Activated CD4-positive, CD25-positive, alpha-beta regulatory T cell treated with anti-CD3 and anti-CD28 coated beads, Interleukin-2, amount 50 U/mL, for 24 hours (primary cell): ENCODE results near the gene NDUFB11.

Source experiments
- ATAC-seq, 2 donors: fragments of 150-1000 bp; cut with Tn5 transposase; one replicate each; pipeline ENCODE4 v1.10.0; 2021; ENCODE audit warnings: mild to moderate bottlenecking in 1 of 2, moderate library complexity in 1 of 2

The NDUFB11 gene

DNA sequence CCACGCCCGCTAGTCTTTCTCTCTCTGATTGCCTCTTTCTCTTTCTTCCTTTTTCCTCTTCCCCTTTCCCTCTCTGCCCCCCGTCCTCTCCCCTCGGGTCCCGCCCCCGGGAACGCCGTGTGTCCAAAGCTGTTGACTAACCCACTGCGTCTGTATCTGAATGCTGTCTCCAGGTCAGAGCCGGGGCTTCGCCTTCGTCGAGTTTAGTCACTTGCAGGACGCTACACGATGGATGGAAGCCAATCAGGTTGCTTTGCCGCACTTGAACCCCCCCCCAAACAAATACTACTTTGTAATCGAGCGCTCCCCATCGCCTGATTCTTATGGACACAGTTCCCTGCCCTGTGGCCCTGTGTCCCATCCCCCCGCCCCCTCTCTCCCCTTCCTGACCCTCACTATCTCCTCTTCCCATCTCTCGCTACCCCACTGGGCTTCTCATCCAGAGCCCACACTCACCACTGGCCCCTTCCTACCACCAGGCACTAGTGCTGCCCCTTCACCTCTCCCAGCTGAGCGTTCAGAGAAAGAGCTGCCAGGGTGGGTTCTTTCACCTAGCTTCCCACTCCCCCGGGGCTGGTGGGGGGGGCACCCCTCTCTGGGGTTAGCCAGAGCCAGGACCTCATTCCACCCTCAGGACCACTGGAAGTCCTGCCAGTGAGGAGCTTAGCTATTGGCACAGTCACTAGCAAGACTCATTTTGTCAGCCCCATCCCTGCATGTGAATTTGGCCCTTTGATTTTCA is 30.5 kb upstream of the NDUFB11 start:
- no peak for ATAC-seq

DNA sequence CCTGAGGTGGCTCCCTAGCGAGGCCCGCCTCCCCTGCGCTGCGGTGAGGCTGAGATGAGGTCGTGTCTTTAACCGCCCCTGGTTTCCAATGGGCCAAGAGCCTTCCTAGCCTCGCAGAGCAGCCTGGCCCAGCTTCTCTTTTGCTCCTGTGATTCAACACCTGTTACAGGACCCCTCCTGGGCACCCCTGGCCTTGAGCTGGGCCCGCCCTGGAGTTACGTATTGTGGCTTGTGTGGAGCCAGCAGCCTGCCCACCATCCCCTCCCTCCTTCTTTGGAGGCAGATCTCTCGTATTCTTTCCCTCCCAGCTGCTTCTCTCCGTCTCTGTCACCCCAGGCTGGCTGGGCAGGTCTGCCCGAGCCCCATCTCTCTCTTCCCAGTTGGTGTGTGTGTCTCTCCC is 29.9 kb upstream of the NDUFB11 start:
- ATAC-seq, result no peak

DNA sequence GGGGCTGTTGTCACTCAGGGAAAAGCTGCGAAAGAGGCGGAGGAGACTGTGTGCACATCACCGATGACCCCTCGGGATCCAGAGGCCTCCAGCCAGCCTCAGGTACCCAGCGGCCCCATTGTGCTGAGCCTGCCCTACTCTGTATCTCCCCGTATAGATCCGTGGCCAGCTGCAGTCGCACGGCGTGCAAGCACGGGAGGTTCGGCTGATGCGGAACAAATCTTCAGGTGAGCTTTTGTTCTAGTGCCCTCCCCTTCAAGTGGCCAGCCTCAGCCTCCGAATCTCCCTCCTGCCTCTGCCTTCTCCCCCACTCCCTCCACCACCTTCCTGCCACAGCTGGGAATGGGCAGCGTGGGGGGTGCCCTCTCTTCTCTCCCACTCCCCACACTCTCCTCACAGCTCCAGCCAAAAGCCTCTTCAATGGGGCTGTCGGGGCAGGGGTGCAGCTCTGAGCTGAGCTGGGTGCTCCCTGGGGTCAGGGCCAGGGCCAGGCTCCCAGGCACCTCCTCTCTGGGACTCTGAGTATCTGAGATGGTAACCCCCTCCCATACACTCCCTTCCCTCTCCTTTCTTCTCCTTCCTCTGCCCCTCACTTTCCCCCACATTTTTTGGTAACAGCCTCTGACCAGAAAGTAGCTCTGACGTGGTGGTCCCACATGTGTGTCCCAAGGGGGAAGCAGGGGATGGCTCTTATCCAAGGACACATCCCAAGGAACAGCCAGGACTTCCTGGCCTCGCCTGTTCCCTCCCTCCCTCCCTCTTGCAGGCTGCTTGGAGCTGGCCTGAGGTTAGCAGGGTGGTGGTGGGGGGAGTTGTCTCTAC is 28.7 kb upstream of the NDUFB11 start:
- ATAC-seq, result no peak

DNA sequence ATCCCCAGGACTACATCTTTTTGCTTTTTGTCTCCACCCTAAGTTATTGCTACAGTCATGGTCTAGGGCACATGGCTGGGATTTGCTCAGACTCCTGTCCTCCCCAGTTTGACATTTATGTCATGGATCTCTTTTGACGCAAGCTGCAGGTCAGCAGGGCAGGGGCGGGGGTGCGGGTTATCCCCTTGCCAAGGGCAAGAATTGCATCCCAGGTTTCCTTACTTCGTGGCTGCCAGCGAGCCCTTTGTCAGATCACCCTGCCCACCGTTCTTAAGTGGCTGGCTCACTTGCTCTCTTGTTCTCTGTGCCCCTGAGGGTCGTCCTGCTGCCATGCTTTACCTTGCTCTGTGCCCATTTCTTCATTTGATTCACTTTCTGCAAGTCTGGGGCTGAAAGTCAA is 28.0 kb upstream of the NDUFB11 start:
- ATAC-seq, result no peak

DNA sequence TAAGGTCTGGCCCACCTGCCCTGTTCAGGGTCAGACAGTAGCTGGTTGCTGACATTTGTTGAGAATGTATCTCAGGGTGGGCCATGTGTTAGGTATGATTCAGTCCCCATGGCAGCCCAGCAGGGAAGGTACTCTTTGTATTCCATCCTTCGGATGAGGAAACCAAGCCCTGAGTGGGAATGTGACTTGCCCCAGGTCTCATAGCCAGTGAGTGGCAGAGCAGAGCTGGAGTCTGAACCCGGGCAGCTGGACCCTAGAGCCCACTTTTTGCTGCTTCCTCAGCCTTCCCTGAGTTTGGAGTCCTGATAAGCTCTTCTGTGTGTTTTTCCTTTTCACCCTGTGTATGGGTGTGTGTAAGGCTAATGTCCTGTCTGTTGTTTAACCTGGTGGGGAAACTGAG is 27.5 kb upstream of the NDUFB11 start:
- no peak for ATAC-seq

DNA sequence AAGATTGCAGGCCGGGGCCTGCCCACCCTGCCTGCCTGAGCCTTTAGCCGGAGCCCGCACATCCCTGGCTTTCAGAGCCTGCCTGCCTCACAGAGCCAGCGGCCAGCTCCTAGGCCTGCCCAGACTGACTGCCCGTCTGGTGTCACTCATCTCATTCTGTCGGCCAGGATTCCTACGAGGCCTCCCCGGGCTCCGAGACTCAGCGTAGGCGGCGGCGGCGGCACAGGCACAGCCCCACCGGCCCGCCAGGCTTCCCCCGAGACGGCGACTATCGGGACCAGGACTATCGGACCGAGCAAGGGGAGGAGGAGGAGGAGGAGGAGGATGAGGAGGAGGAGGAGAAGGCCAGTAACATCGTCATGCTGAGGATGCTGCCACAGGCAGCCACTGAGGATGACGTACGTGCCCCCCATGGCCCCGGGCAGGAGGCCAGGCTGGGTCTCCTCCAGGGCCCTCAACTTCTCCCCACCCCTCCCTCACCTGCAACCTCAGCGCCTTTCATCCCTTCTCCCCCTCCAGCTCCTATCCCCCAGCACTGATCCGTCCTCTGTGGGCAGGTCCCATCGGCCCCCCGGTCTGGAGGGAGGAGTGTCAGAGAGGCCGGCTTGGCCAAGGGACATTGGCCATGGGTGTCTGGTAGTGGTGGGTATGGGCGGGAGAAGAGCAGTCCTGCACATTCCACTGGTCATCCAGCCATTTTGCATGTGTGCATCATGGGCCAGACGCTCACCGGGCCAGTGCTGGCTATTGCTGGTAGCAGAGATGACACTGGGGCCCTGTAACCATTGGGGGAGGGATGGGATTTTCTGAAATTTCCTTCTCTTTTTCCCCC is 26.6 kb upstream of the NDUFB11 start:
- no peak for ATAC-seq

DNA sequence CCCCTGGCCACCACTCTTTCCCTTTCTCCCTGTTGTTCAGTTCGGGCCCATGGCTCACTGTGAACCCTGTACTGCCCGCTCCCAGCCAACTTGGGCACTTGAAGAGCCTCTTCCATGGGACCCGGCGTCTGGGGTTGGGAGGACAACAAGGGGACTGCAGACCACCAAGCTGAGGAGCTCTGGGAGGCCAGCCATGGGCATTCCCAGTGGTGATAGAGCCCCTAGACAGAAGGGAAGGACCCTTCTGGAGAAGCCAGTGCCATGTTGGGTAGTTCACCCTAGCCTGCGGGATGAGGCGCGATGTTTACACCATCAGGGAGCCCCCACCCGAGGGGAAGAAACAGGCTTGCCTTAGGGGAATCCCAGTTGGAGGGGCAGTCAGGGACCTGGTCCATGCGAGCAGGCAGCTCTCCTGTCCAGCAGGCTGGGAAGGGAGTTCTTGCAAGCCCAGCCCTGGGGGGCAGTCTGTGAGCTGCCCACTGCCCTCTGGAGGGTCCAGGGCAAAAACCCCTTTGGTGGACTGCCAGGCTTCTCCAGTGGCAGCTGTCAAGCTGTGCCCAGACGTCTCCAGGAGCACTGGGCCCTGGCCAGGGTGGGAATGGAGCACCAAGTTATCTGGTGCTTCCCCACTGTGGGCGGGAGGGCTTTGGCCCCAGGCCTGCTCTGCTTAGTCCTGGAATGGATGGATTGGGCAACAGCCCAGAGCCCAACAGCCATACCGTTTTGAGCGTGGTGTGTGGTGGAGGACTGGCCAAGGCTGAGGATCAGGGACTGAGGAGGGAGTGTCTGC is 25.4 kb upstream of the NDUFB11 start:
- ATAC-seq, result no peak

DNA sequence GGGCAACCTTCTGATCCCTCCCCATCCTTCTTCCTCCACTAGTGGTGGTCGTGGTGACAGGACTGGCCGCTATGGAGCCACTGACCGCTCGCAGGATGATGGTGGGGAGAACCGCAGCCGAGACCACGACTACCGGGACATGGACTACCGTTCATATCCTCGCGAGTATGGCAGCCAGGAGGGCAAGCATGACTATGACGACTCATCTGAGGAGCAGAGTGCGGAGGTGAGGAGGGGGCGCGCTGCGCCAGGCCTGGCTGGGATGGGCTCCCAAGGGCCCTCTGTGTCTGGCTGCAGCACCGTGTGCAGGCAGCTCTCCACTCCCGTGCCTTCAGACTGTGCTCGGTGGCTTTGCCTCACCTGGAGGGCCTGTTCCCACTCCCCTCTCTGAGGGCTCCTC is 24.8 kb upstream of the NDUFB11 start:
- ATAC-seq, result no peak

DNA sequence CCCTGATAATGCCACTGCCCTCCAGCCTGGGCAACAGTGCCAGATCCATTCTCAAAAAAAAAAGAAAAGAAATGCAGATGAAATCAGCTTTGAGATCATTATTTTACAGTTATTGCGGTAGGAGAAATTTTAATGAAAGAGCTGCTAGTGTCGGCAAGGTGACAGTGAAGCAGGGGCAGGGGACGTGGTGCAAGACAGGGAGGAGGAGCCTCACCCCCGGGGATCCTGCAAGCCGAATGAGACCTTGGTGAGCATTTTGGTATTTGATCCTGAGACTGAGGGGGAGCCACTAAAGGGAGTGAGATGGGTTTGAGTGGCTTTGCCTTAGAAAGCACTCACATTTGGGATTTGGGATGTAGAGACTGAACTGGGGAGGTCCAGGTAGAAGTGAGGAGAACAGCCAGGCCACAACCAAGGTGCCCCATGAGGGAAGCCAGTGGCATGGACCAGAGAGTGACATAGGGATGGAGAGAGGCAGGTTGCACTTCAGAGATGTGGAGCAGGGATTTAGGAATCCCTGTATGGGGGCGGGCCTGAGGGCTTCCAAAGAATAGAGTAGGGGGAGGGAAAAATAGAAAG is 24.1 kb upstream of the NDUFB11 start:
- no peak for ATAC-seq

DNA sequence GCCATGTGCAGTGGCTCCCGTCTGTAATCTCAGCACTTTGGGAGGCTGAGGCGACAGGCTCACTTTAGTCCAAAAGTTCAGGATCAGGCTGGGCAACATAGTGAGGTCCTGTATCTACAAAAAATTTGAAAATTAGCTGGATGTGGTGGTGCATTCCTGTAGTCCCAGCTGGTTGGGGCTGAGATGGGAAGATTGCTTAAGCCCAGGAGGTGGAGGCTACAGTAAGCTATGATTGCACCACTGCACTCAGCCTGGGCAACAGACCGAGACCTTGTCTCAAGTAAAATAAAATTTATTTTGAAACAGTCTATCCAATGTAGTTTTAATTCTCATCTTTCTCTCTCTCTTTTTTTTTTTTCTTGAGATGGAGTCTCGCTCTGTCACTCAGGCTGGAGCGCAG is 21.6 kb upstream of the NDUFB11 start:
- ATAC-seq, result no peak

DNA sequence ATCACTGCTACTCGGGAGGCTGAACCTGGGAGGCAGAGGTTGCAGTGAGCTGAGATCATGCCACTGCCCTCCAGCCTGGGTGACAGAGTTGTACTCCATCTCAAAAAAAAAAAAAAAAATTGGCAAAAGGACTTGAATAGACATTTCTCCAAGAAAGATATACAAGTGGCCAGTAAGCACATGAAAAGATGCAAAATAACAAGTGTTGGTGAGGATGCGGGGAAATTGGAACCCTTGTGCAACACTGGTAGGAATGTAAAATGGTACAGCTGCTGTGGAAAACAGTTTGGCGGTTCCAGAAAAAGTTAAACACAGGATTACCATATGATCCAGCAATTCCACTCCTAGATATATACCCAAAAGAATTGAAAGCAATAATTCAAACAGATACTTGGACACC is 19.9 kb upstream of the NDUFB11 start:
- no peak for ATAC-seq

DNA sequence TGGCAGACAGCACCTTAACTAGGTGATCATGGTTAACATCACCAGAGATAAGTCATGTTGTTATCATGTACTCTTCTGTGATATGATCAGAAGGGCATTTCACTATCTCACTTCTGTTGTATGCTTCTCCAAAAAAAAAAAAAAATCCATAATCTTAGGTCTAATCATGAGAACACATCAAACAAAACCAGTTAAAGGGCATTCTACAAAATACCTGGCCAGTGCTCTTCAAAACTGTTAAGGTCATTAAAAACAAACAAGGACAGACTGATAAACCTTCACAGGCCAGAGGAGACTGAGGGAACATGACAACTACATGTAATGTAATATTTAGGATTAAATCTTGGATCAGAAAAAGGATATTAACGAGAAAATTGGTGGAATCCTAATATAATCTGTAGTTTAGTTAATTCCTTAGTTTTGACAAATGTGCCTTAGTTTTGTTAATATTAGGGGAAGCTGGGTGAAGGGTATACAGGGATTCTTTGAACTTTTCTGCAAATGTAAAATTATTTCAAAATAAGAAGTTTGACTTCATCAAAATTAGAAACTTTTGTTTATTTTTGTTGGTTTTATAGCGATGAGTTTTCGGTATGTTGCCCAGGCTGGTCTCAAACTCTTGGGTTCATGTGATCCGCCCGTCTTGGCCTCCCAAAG is 18.6 kb upstream of the NDUFB11 start:
- ATAC-seq, result no peak

DNA sequence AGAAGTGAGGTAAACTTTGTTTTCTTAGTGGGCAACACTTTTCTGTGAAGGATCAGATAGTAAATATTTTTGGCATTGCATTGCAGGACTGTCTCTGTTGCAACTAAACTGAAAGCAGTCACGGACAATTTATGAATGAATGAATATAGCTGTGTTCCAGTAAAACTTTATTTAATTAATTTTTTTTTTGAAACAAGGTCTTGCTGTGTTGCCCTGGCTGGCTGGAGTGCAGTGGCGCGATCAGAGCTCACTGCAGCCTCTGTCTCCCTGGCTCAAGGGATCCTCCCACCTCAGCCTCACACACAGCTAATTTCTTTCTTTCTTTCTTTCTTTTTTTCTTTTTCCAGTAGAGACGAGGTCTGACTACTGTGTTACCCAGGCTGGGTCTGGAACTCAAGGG is 16.3 kb upstream of the NDUFB11 start:
- no peak for ATAC-seq

DNA sequence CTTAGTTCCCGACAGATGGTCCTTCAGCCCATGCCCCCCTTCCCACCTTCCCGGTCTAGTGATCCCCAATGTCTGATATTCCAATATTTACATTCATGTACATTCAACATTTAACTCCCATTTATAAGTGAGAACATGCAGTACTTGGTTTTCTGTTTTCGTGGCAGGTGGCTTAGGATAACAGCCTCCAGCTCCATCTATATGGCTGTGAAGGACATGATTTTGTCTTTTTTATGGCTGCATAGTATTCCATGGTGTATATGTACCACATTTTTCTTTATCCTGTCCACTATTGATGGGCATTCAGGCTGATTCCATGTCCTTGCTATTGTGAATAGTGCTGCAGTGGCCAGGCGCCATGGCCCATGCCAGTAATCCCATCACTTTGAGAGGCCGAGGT is 14.3 kb upstream of the NDUFB11 start:
- ATAC-seq, result no peak

DNA sequence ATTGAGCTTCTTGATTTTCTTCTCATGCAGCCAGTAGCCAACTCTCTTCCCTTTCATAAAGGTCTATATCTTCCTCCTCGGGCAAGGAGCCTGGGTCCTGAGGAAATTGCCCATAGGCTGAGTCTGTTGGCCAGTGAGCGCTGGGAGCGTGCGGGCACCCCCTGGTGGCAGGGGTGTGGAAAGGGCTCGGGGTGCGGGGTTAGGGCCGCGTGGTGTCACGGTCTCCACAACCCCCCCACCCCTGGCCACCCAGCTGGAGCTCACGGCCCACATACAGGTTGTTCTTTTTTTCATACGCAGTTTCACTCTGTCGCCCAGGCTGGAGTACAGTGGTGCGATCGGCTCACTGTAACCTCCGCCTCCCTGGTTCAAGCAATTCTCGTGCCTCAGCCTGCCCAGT is 13.6 kb upstream of the NDUFB11 start:
- ATAC-seq, result no peak

DNA sequence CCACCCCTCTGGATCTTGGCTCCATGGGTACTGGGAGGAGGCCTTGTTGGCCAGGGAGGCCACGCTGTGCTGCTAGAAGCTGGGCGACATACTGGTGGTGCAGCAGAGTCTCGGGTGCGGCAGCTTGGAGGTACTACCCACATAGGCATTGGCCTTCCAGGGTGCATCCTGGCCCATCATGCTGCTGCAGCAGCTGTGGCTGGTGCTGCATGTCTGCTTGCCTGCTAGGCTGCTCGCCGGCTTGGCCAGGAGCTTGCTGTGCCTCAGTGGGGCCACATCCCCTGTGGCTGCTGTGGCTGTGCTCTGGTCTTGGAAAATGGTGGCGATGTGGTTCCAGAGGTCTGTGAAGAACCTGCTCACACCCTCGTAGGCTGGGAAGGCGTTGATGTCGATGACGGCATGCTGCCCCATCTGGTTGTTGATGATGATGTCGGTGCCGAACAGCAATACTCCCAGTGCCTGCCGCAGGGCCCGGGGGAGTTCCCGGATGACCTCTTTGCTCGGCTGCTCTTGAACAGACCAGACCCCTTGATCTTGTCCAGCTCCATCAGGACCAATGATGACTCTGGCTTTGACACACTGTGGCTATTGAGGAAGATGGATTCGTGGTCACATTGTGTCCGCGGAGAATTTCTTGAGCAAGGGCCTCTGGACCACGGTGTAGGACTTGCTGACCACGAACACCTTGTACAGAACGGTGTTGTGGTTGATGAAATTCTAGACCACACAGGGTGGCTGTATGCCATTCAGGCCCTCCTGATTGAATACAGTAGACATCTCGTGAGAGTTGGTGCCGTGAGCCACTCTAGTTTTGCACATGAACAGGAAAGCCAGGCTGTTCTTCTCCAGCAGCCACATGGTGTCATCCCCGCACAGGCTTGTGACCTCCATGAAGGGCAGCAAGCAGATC is 12.4 kb upstream of the NDUFB11 start:
- ATAC-seq, result no peak

DNA sequence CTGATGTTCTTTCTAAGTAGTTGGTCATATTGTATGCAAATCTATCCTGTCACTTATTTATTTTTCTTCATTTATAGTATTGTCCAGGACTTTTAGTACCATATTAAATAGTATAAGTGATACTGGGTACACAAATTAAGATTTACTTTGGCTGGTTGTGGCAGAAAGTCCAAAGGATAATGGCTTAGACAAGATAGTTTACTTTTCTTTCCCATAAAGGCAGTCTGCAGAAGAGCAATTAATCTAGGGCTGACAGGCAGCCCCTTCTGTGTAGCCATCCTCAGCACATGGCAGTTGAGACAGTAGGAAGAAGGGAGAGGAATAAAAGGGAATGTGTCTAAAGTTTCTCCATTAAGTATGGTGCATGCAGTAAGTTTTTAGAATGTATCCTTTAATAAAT is 6.9 kb upstream of the NDUFB11 start:
- ATAC-seq, result no peak

DNA sequence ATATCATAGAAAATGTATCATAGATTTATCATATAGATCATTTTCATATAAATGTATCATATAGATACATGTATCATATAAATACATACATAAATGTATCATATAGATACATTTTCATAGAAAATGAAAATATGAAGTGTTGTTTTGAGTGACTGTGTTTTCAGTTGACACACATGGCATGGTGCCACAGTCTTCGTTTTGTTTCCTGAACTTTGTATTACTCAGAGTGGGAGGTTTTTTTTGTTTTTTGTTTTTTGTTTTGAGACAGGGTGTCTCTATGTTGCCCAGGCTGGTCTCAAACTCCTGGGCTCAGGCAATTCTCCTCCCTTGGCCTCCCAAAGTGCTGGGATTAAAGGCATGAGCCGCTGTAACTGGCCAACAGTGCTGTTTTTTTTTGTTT is 4.4 kb upstream of the NDUFB11 start:
- no peak for ATAC-seq

DNA sequence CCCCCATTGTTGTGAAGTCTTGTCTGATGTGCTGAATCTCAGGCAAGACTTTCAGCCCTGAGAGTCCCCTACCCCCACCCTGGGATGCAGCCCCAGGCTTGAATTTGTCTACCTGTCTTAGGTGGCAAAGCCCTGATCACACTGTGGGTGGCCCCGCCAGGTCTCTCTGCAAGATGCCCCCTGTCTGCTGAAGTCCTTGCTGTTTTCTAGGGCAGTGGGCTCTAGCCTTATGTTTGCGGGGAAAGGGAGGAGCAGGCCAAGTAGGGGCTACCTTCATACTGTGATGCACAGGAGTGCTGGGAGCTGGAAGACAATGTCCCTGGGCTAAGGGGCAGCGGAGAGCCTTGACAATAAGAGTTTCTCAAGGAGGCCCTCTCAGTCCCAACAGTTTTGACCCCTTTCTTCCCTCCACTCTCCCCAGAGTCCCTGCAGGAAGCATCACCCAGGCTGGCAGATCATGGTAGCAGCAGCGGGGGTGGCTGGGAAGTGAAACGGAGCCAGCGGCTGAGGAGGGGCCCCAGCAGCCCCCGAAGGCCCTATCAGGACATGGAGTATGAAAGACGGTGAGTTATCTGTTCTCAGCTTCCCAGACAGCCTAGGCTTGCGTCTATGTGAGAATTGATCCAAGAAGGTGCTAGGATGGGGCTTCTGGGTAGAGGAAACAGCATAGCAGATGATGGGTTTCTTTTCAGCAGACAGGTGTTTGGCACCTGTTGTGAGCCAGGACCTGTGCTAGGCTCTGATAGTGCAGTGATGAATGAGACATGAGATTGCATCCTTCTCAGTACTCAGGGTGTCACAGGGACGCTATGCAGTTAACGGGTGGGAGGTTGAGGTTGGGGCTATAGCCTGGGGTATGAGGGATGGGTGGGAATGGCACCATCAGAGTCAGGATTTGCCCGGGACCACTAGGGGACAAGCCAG is 2.7 kb upstream of the NDUFB11 start:
- ATAC-seq, result no peak
